HEK293 (cell line): Measurements from ENCODE around the gene TIMM10B.

Experiments
- CTCF ChIA-PET: fragments of 350-600 bp; formaldehyde crosslinking; extraction: SDS; loops from one replicate; lab custom pipeline; 2021; ENCODE audit warnings: antibody characterized with exemption; lab: Yijun Ruan, JAX
- POLR2A ChIA-PET: fragments of 300-600 bp; formaldehyde crosslinking; extraction: SDS; loops from one replicate; lab custom pipeline; 2020; ENCODE audit warnings: antibody characterized with exemption, inconsistent platforms; lab: Yijun Ruan, JAX
- H3K27ac ChIP-seq: fragments of 200-500 bp; sonication (Bioruptor generic); 2 replicates; pipeline ENCODE4 v1.5.1; 2014; ENCODE audit warnings: low read depth, low read length, control low read depth, inconsistent platforms; ENCODE audit errors: extremely low read depth
- H3K36me3 ChIP-seq, 2 experiments: fragments of 200-500 bp in 1 of 2; sonication (Bioruptor generic) in 1 of 2; 1 replicate in 1 of 2; 2 replicates in 1 of 2; pipeline ENCODE4 v1.5.1; 2014 to 2017; ENCODE audit warnings: inconsistent platforms in 2 of 2, low read length in 2 of 2; ENCODE audit not compliant: control insufficient read depth in 2 of 2, insufficient read depth in 1 of 2
- H3K4me1 ChIP-seq: fragments of 200-500 bp; sonication (Bioruptor generic); 2 replicates; pipeline ENCODE4 v1.5.1; 2014; ENCODE audit warnings: mild to moderate bottlenecking, low read length, inconsistent platforms; ENCODE audit not compliant: control insufficient read depth, insufficient read depth
- H3K4me3 ChIP-seq: 2 replicates; pipeline ENCODE4 v1.5.1; 2011; ENCODE audit warnings: low read depth, mild to moderate bottlenecking, control low read depth, low read length, moderate library complexity
- H3K9me3 ChIP-seq: fragments of 200-500 bp; sonication (Bioruptor generic); 2 replicates; pipeline ENCODE4 v1.5.1; 2014; ENCODE audit warnings: low read depth, low read length, inconsistent platforms; ENCODE audit not compliant: control insufficient read depth, insufficient read depth
- BCL11A ChIP-seq: fragments of 450-650 bp; formaldehyde crosslinking; IDR thresholded peaks from 2 replicates; pipeline ENCODE4 v1.5.1; 2016; ENCODE audit warnings: low read depth, missing biosample characterization, missing genetic modification characterization
- EGR2 ChIP-seq: fragments of 450-650 bp; formaldehyde crosslinking; IDR thresholded peaks from 2 replicates; pipeline ENCODE4 v1.5.1; 2016; ENCODE audit warnings: low read depth, missing biosample characterization, missing genetic modification characterization
- GLI4 ChIP-seq: fragments of 450-650 bp; formaldehyde crosslinking; IDR thresholded peaks from 2 replicates; pipeline ENCODE4 v1.5.1; 2016; ENCODE audit warnings: missing biosample characterization, missing genetic modification characterization
- GLIS1 ChIP-seq: fragments of 450-650 bp; formaldehyde crosslinking; IDR thresholded peaks from 2 replicates; pipeline ENCODE4 v1.5.1; 2016; ENCODE audit warnings: missing biosample characterization, missing genetic modification characterization
- HOXD13 ChIP-seq: sonication (generic); formaldehyde crosslinking; IDR thresholded peaks from 2 replicates; pipeline ENCODE4 v1.8.0; 2022; ENCODE audit warnings: missing genetic modification reagents, borderline replicate concordance
- IKZF3 ChIP-seq: fragments of 450-650 bp; IDR thresholded peaks from 2 replicates; pipeline ENCODE4 v1.5.0; 2018; ENCODE audit warnings: missing biosample characterization, mild to moderate bottlenecking, missing genetic modification characterization, moderate library complexity
- KLF8 ChIP-seq: fragments of 450-650 bp; formaldehyde crosslinking; IDR thresholded peaks from 2 replicates; pipeline ENCODE4 v1.5.1; 2016; ENCODE audit warnings: missing biosample characterization, missing genetic modification characterization
- PRDM4 ChIP-seq: fragments of 450-650 bp; formaldehyde crosslinking; IDR thresholded peaks from 2 replicates; pipeline ENCODE4 v1.5.1; 2017; ENCODE audit warnings: missing biosample characterization, missing genetic modification characterization
- ZBTB1 ChIP-seq: fragments of 450-650 bp; formaldehyde crosslinking; IDR thresholded peaks from 2 replicates; pipeline ENCODE4 v1.5.1; 2016; ENCODE audit warnings: missing biosample characterization, missing genetic modification characterization
- ZBTB11 ChIP-seq: fragments of 450-650 bp; formaldehyde crosslinking; conservative IDR thresholded peaks from 2 replicates; pipeline ENCODE4 v1.5.1; 2016; ENCODE audit warnings: low read depth, missing biosample characterization, missing genetic modification characterization
- ZBTB20 ChIP-seq: fragments of 450-650 bp; formaldehyde crosslinking; IDR thresholded peaks from 2 replicates; pipeline ENCODE4 v1.5.1; 2016; ENCODE audit warnings: missing biosample characterization, missing genetic modification characterization
- ZBTB26 ChIP-seq: fragments of 450-650 bp; formaldehyde crosslinking; optimal IDR thresholded peaks from 2 replicates; pipeline ENCODE3; 2016; ENCODE audit warnings: missing biosample characterization, mild to moderate bottlenecking, missing genetic modification characterization
- ZNF112 ChIP-seq: fragments of 450-650 bp; formaldehyde crosslinking; IDR thresholded peaks from 2 replicates; pipeline ENCODE4 v1.5.0; 2017; ENCODE audit warnings: missing biosample characterization, missing genetic modification characterization
- ZNF132 ChIP-seq: fragments of 450-650 bp; formaldehyde crosslinking; IDR thresholded peaks from 2 replicates; pipeline ENCODE4 v1.5.1; 2017; ENCODE audit warnings: missing biosample characterization, missing genetic modification characterization, borderline replicate concordance
- ZNF211 ChIP-seq: fragments of 450-650 bp; formaldehyde crosslinking; IDR thresholded peaks from 2 replicates; pipeline ENCODE4 v1.5.1; 2016; ENCODE audit warnings: low read depth, missing biosample characterization, missing genetic modification characterization
- ZNF248 ChIP-seq: fragments of 450-650 bp; formaldehyde crosslinking; IDR thresholded peaks from 2 replicates; pipeline ENCODE4 v1.5.1; 2017; ENCODE audit warnings: missing biosample characterization, missing genetic modification characterization
- ZNF280D ChIP-seq: fragments of 450-650 bp; formaldehyde crosslinking; IDR thresholded peaks from 2 replicates; pipeline ENCODE4 v1.5.1; 2016; ENCODE audit warnings: missing biosample characterization, missing genetic modification characterization
- ZNF473 ChIP-seq: fragments of 450-650 bp; formaldehyde crosslinking; IDR thresholded peaks from 2 replicates; pipeline ENCODE4 v1.5.1; 2017; ENCODE audit warnings: missing biosample characterization, missing genetic modification characterization
- ZNF521 ChIP-seq: fragments of 450-650 bp; formaldehyde crosslinking; IDR thresholded peaks from 2 replicates; pipeline ENCODE4 v1.5.1; 2017; ENCODE audit warnings: missing biosample characterization, mild to moderate bottlenecking, missing genetic modification characterization
- ZNF701 ChIP-seq: fragments of 450-650 bp; formaldehyde crosslinking; IDR thresholded peaks from 2 replicates; pipeline ENCODE4 v1.5.1; 2016; ENCODE audit warnings: missing biosample characterization, missing genetic modification characterization
- ZNF830 ChIP-seq: fragments of 450-650 bp; IDR thresholded peaks from 2 replicates; pipeline ENCODE4 v1.5.0; 2018; ENCODE audit warnings: missing biosample characterization, missing genetic modification characterization, low read depth, mild to moderate bottlenecking, moderate library complexity
- ZNF837 ChIP-seq: fragments of 450-650 bp; formaldehyde crosslinking; IDR thresholded peaks from 2 replicates; pipeline ENCODE4 v1.5.1; 2016; ENCODE audit warnings: missing biosample characterization, missing genetic modification characterization
- TF ChIP-seq, protein P1 (sequence below): fragments of 450-650 bp; formaldehyde crosslinking; IDR thresholded peaks from 2 replicates; pipeline ENCODE4 v1.5.1; 2016; ENCODE audit warnings: missing biosample characterization, missing genetic modification characterization
- TF ChIP-seq, protein P2 (sequence below): fragments of 450-650 bp; formaldehyde crosslinking; IDR thresholded peaks from 2 replicates; pipeline ENCODE4 v1.5.1; 2017; ENCODE audit warnings: missing biosample characterization, missing genetic modification characterization

TIMM10B gene

DNA sequence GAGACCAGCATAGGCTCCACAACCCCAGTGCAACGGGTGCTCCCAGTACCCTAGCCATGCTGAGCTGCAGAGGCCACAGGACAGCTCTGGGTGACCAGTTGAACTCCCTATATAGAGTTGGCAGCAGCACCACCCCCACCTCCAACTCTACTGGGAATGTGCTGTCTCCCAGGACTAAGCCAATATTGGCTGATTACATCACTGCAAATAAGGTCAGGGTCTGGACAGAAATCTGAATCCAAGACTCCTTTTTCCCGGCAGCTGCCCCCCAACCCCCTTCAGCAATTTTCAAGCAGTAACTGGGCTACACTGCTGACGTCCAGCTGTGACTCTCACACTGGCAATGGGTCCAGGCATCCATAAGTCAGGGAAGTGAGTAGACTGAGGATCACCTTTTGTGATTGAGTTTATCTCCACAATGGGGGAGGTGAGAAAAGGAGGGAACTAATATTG, 40.4 kb upstream of the TIMM10B start, which contains the start of gene HPX (continued):
- TF ChIP-seq ZBTB11 (tag by site-specific recombination): no peak
- TF ChIP-seq BCL11A (tag by site-specific recombination): no peak
- TF ChIP-seq GLIS1 (tag by site-specific recombination): no peak
- TF ChIP-seq, protein P1, sequence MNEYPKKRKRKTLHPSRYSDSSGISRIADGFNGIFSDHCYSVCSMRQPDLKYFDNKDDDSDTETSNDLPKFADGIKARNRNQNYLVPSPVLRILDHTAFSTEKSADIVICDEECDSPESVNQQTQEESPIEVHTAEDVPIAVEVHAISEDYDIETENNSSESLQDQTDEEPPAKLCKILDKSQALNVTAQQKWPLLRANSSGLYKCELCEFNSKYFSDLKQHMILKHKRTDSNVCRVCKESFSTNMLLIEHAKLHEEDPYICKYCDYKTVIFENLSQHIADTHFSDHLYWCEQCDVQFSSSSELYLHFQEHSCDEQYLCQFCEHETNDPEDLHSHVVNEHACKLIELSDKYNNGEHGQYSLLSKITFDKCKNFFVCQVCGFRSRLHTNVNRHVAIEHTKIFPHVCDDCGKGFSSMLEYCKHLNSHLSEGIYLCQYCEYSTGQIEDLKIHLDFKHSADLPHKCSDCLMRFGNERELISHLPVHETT (tag by site-specific recombination): no peak
- no peak for TF ChIP-seq ZBTB26 (tag by site-specific recombination)
- TF ChIP-seq ZNF701 (tag by site-specific recombination): no peak
- TF ChIP-seq GLI4 (tag by site-specific recombination): no peak
- TF ChIP-seq IKZF3 (tag by site-specific recombination): no peak
- TF ChIP-seq ZNF280D (tag by site-specific recombination): no peak
- TF ChIP-seq ZNF248 (tag by site-specific recombination): no peak

DNA sequence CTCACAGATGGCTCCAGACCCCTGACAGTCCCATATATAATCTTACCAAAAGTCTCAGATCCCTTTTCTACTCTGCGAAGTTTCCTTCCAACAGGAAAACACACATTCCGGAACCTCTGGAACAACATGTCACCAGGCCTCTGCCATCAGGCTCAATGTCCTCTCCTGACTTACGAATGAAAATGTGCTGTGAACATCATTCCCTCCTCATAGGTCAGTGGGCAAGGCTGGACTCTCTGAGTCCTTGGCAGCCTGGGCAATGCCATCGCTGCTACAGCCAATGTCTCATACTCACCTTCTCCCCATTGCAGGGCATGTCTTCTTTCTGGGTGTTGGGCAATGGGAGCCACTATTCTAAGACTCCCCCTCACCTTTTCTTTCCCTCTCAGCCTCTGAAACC, 38.9 kb upstream of the TIMM10B start:
- H3K27ac ChIP-seq: no peak overlapping the region
- ChIA-PET CTCF (interaction anchor here (0.7 to 11.2 kb wide), 9 partner anchors 16 to 1579 kb away, joined by 3 to 228 read pairs (median 8); partner anchors contain the start of gene SMPD1), POLR2A (no interaction called here)
- peaks cover 0 to under 1% of the 10 kb centered on the region in 2 experiments; a peak in 1 of 3 replicates for H3K36me3 ChIP-seq
- H3K9me3 ChIP-seq: no peaks in the 10 kb centered on the region
- no peak overlapping the region for H3K4me3 ChIP-seq
- no peaks in the 10 kb centered on the region for H3K4me1 ChIP-seq
- no peak for TF ChIP-seq ZNF132 (tag by site-specific recombination)
- no peak for TF ChIP-seq ZNF112 (tag by site-specific recombination)
- TF ChIP-seq ZBTB20: no peak
- TF ChIP-seq ZNF473 (tag by site-specific recombination): no peak
- TF ChIP-seq GLI4 (tag by site-specific recombination): no peak
- TF ChIP-seq EGR2 (tag by site-specific recombination): no peak
- no peak for TF ChIP-seq ZNF837 (tag by site-specific recombination)
- TF ChIP-seq, protein P2, sequence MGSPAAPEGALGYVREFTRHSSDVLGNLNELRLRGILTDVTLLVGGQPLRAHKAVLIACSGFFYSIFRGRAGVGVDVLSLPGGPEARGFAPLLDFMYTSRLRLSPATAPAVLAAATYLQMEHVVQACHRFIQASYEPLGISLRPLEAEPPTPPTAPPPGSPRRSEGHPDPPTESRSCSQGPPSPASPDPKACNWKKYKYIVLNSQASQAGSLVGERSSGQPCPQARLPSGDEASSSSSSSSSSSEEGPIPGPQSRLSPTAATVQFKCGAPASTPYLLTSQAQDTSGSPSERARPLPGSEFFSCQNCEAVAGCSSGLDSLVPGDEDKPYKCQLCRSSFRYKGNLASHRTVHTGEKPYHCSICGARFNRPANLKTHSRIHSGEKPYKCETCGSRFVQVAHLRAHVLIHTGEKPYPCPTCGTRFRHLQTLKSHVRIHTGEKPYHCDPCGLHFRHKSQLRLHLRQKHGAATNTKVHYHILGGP: no peak
- TF ChIP-seq ZNF211 (tag by site-specific recombination): no peak
- no peak for TF ChIP-seq HOXD13 (CRISPR knock-in tag)
- no peak for TF ChIP-seq KLF8 (tag by site-specific recombination)
- no peak for TF ChIP-seq ZNF830 (tag by site-specific recombination)
- no peak for TF ChIP-seq PRDM4 (tag by site-specific recombination)
- TF ChIP-seq ZBTB1 (tag by site-specific recombination): no peak
- no peak for TF ChIP-seq ZNF521 (tag by site-specific recombination)
